PC-9 (cell line): ENCODE results near the gene PANK3. TPM values are rescaled to one million over a fixed set of nuclear protein-coding genes. Genes with fewer than 3 reads are reported as not detected.

ENCODE experiments used
- BruUV-seq: library from RNA; stranded (reverse); fragments of 400-500 nt; replicated peaks from 2 replicates; lab custom pipeline; 2021; lab: Mats Ljungman, UMichigan
- CTCF ChIA-PET: fragments of 300-600 bp; sonication (Branson Sonifier 250); formaldehyde crosslinking; loops from one replicate; lab custom pipeline; 2022; ENCODE audit warnings: antibody characterized with exemption; lab: Charles Lee
- POLR2A ChIA-PET: fragments of 300-600 bp; sonication (Branson Sonifier 250); formaldehyde crosslinking; loops from one replicate; lab custom pipeline; 2022; ENCODE audit warnings: antibody characterized with exemption; ENCODE audit not compliant: unreplicated experiment; lab: Charles Lee
- DNase-seq, 2 experiments: peaks; one replicate each; pipeline versions ENCODE4 v3.0.0 to v3.0.0-alpha.2; 2015 to 2022; ENCODE audit warnings: mixed read lengths in 1 of 2
- H2AFZ ChIP-seq: fragments of 200-600 bp; sonication (generic); 2 replicates; pipeline ENCODE4 v1.8.1; 2017; ENCODE audit warnings: antibody characterized with exemption
- H3F3A ChIP-seq: fragments of 200-600 bp; sonication (generic); 2 replicates; pipeline ENCODE4 v1.8.1; 2017; ENCODE audit warnings: antibody characterized with exemption, mild to moderate bottlenecking, low read depth; ENCODE audit not compliant: insufficient read depth
- H3K27ac ChIP-seq: fragments of 200-600 bp; sonication (generic); 2 replicates; pipeline ENCODE4 v1.6.1; 2016; ENCODE audit warnings: mixed run types
- H3K27me3 ChIP-seq: fragments of 200-600 bp; sonication (generic); 2 replicates; pipeline ENCODE4 v1.6.1; 2016; ENCODE audit warnings: low read depth, mixed run types; ENCODE audit not compliant: insufficient read depth
- H3K36me3 ChIP-seq: fragments of 200-600 bp; sonication (generic); 2 replicates; pipeline ENCODE4 v1.6.1; 2016; ENCODE audit warnings: low read depth, mixed run types
- H3K4me1 ChIP-seq: fragments of 200-600 bp; sonication (generic); replicated peaks from 2 replicates; pipeline ENCODE4 v1.6.1; 2016; ENCODE audit warnings: mixed run types; ENCODE audit not compliant: insufficient read depth
- H3K4me2 ChIP-seq: fragments of 200-600 bp; sonication (generic); 2 replicates; pipeline ENCODE4 v1.6.1; 2017; ENCODE audit warnings: mixed run types
- H3K4me3 ChIP-seq: fragments of 200-600 bp; sonication (generic); 2 replicates; pipeline ENCODE4 v1.6.1; 2016; ENCODE audit warnings: mixed run types
- H3K79me2 ChIP-seq: fragments of 200-600 bp; sonication (generic); 2 replicates; pipeline ENCODE4 v1.6.1; 2017; ENCODE audit warnings: low read depth, mixed run types
- H3K9me2 ChIP-seq: fragments of 200-600 bp; sonication (generic); 2 replicates; pipeline ENCODE4 v1.8.1; 2017; ENCODE audit warnings: mild to moderate bottlenecking; ENCODE audit not compliant: insufficient read depth
- H3K9me3 ChIP-seq: fragments of 200-600 bp; sonication (generic); 2 replicates; pipeline ENCODE4 v1.8.1; 2016; ENCODE audit warnings: low read depth; ENCODE audit not compliant: insufficient read depth
- H4K20me1 ChIP-seq: fragments of 200-600 bp; sonication (generic); 2 replicates; pipeline ENCODE4 v1.8.1; 2017; ENCODE audit not compliant: insufficient read depth
- CTCF ChIP-seq: fragments of 200-600 bp; sonication (generic); conservative IDR thresholded peaks from 2 replicates; pipeline ENCODE4 v1.6.1; 2017; ENCODE audit warnings: mixed run types, antibody characterized with exemption, mild to moderate bottlenecking, moderate library complexity
- EZH2 ChIP-seq: fragments of 200-600 bp; sonication (generic); IDR thresholded peaks from 2 replicates; pipeline ENCODE4 v1.8.0; 2017; ENCODE audit warnings: antibody characterized with exemption, low read depth
- intact Hi-C: fragments of 100-400 bp; cut with micrococcal nuclease; formaldehyde crosslinking; loops from one replicate; pipeline ENCODE4 v1.10.0; 2022; ENCODE audit not compliant: unreplicated experiment
- total RNA-seq: library from RNA; stranded (reverse); gene quantifications from 2 replicates; pipeline ENCODE4 v1.2.3, GENCODE V29; 2021

PANK3 gene
- total RNA-seq, 1 experiment from 2014 or later, result 60.8 TPM

GRCh38 chr5:168606562-168606961, 27.4 kb upstream of the PANK3 start:
- Histone ChIP-seq H3K27ac (no peak overlapping the region), H3K4me2 (no peak overlapping the region), H3K9me3 (no peaks in the 10 kb centered on the region), H4K20me1 (no peaks in the 10 kb centered on the region), H3K4me3 (no peak overlapping the region), H3F3A (no peaks in the 10 kb centered on the region), H3K36me3 (no peaks in the 10 kb centered on the region), H3K9me2 (no peaks in the 10 kb centered on the region), H3K4me1 (no peaks in the 10 kb centered on the region), H3K27me3 (no peaks in the 10 kb centered on the region), H2AFZ (no peak overlapping the region), H3K79me2 (no peaks in the 10 kb centered on the region)
- BruUV-seq, result no TSS peak
- no peak for DNase-seq
- POLR2A ChIA-PET, result no interaction called here
- CTCF ChIA-PET, result no interaction called here
- no peak for TF ChIP-seq EZH2
- TF ChIP-seq CTCF, result no peak
- intact Hi-C loops, result no loop called here

- no peaks in the 10 kb centered on the region for H3K27me3 ChIP-seq
- no peaks in the 10 kb centered on the region for H3F3A ChIP-seq
- DNase-seq, result no peak
- no peaks in the 10 kb centered on the region for H3K36me3 ChIP-seq
- ChIA-PET CTCF (no interaction called here), POLR2A (no interaction called here)
- H2AFZ ChIP-seq, result no peak overlapping the region
- TF ChIP-seq EZH2 (no peak), CTCF (no peak)
- no peaks in the 10 kb centered on the region for H4K20me1 ChIP-seq
- H3K9me2 ChIP-seq, result no peaks in the 10 kb centered on the region
- H3K27ac ChIP-seq, result no peak overlapping the region
- no peaks in the 10 kb centered on the region for H3K4me1 ChIP-seq
- H3K4me2 ChIP-seq, result no peak overlapping the region
- H3K4me3 ChIP-seq, result no peak overlapping the region
- intact Hi-C loops, result no loop called here
- no TSS peak for BruUV-seq
- no peaks in the 10 kb centered on the region for H3K9me3 ChIP-seq
- H3K79me2 ChIP-seq, result no peaks in the 10 kb centered on the region
Observed at GRCh38 chr5:168604436-168604835, 25.3 kb upstream of the PANK3 start.

- ChIA-PET POLR2A (no interaction called here), CTCF (no interaction called here)
Observed at GRCh38 chr5:168603746-168604145, 24.6 kb upstream of the PANK3 start.

More at GRCh38 chr5:168603746-168604145, 24.6 kb upstream of the PANK3 start:
- Histone ChIP-seq H3F3A (no peaks in the 10 kb centered on the region), H3K27ac (no peak overlapping the region), H2AFZ (no peak overlapping the region), H3K4me1 (no peaks in the 10 kb centered on the region), H3K4me2 (no peak overlapping the region), H3K36me3 (no peaks in the 10 kb centered on the region), H3K4me3 (no peak overlapping the region), H4K20me1 (no peaks in the 10 kb centered on the region), H3K9me2 (no peaks in the 10 kb centered on the region), H3K9me3 (no peaks in the 10 kb centered on the region), H3K79me2 (no peaks in the 10 kb centered on the region), H3K27me3 (no peaks in the 10 kb centered on the region)
- no peak for TF ChIP-seq CTCF
- TF ChIP-seq EZH2, result no peak
- BruUV-seq, result no TSS peak
- intact Hi-C loops, result no loop called here
- DNase-seq, result no peak
